ENCODE measurements around the gene R3HDM4.
A peak's percentile ranks its signal among the peaks of the same experiment; 100 is the strongest.

Gene R3HDM4

GRCh38 chr19:931860-932647, 19.0 kb upstream of the R3HDM4 start:
- peaks cover 6% of the 10 kb centered on the region for H3K36me3 Mint-ChIP-seq (ENCODE audit: insufficient read depth)
- no peaks in the 10 kb centered on the region for H3K9me3 Mint-ChIP-seq
- ATAC-seq (replicated peaks) (no peak), DNase-seq (no peak)
- no peaks in the 10 kb centered on the region for H3K27me3 Mint-ChIP-seq
- peaks cover 6 to 9% of the 10 kb centered on the region in 2 donors for H3K4me1 Mint-ChIP-seq (ENCODE audit: low read depth in 2 of 2)
- peak overlapping the region; percentile 48 to 81 for H3K4me3 Mint-ChIP-seq
- peak overlapping the region in 1 of 2 donors; percentile 63 for H3K27ac Mint-ChIP-seq

GRCh38 chr19:929891-930258, 16.9 kb upstream of the R3HDM4 start:
- Mint-ChIP-seq H3K9me3 (no peaks in the 10 kb centered on the region), H3K36me3 (ENCODE audit: insufficient read depth) (peaks cover 6% of the 10 kb centered on the region), H3K4me3 (no peak overlapping the region), H3K4me1 (ENCODE audit: low read depth in 2 of 2) (peaks cover 6 to 9% of the 10 kb centered on the region in 2 donors), H3K27me3 (no peaks in the 10 kb centered on the region), H3K27ac (no peak overlapping the region)
- no peak for DNase-seq
- no peak for ATAC-seq (replicated peaks)

GRCh38 chr19:929203-929890, 16.3 kb upstream of the R3HDM4 start:
- no peaks in the 10 kb centered on the region for H3K27me3 Mint-ChIP-seq
- no peak overlapping the region for H3K4me3 Mint-ChIP-seq
- DNase-seq (no peak), ATAC-seq (replicated peaks) (no peak)
- peaks cover 6 to 9% of the 10 kb centered on the region in 2 donors for H3K4me1 Mint-ChIP-seq (ENCODE audit: low read depth in 2 of 2)
- peaks cover 6% of the 10 kb centered on the region for H3K36me3 Mint-ChIP-seq (ENCODE audit: insufficient read depth)
- H3K9me3 Mint-ChIP-seq, result no peaks in the 10 kb centered on the region
- no peak overlapping the region for H3K27ac Mint-ChIP-seq

DNA sequence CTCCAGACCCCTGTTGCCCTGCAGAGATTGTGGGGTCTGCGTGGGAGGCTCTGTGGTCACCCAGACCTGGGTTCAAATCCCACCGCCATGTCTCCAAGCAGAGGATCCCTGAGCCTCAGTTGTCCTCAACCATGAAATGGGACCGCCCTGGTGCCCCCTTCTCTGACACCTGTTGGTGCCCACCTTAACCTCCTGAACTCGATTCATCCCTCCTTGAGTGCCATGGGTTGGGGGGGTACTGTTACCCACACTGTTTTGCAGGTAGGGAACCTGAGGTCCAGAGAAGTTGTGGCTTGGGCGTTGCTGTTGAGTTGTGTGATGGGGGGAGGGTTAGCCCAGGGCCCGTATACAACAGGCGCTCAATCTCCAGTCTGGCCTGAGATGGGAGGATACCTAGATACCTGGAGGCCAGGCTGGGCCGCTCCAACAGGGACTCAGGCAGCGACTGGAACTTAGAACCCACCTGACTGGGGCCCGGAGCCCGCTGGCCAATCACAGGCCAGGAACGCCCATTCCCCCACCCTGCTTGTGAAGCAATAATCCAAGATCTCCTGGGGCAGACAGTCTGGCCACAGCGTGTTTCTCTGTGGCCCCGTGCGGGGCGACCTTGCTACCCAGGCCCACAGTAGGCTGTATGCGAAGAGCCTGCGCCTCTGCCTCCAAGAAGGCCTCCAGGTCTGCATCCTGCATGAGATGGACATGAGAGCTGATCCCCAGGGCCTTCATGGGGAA, 15.6 kb upstream of the R3HDM4 start:
- no peak for ATAC-seq (replicated peaks)
- peak overlapping the region; percentile 4 to 6 for H3K4me3 Mint-ChIP-seq
- peaks cover 6 to 9% of the 10 kb centered on the region in 2 donors for H3K4me1 Mint-ChIP-seq (ENCODE audit: low read depth in 2 of 2)
- H3K27me3 Mint-ChIP-seq, result no peaks in the 10 kb centered on the region
- no peak overlapping the region for H3K27ac Mint-ChIP-seq
- no peaks in the 10 kb centered on the region for H3K9me3 Mint-ChIP-seq
- peaks cover 6% of the 10 kb centered on the region for H3K36me3 Mint-ChIP-seq (ENCODE audit: insufficient read depth)
- DNase-seq, result no peak

GRCh38 chr19:927780-928401, 14.9 kb upstream of the R3HDM4 start:
- H3K4me1 Mint-ChIP-seq (ENCODE audit: low read depth in 2 of 2), result peaks cover 6 to 8% of the 10 kb centered on the region in 2 donors
- no peak overlapping the region for H3K27ac Mint-ChIP-seq
- ATAC-seq (replicated peaks), result no peak
- no peaks in the 10 kb centered on the region for H3K27me3 Mint-ChIP-seq
- no peak for DNase-seq
- peaks cover 9% of the 10 kb centered on the region for H3K36me3 Mint-ChIP-seq (ENCODE audit: insufficient read depth)
- no peaks in the 10 kb centered on the region for H3K9me3 Mint-ChIP-seq
- H3K4me3 Mint-ChIP-seq, result peak overlapping the region in 1 of 2 donors; percentile 20

DNA sequence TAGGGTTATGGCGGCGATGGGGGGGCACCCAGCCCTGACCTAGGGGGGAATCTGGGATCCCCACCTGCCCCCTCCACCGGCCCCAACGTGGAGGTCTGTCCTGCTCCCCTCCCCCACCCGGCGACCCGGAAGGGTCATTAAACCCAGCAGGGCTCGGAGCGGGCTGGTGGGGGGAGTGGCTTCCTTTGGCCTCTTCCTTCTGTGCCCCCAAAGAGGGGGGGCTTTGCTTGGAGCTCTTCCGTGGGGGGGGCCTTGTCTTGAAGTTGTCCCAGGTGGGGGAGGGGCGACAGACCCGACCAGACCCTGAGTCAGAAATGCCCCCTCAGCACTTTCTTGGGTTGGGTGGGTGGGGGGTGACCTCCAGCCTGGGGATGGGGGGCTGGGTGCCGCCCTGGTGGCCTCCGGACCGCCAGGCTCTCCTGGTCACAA, 14.3 kb upstream of the R3HDM4 start:
- H3K9me3 Mint-ChIP-seq, result no peaks in the 10 kb centered on the region
- ATAC-seq (replicated peaks) (no peak), DNase-seq (no peak)
- H3K27me3 Mint-ChIP-seq, result no peaks in the 10 kb centered on the region
- H3K36me3 Mint-ChIP-seq (ENCODE audit: insufficient read depth), result peaks cover 6% of the 10 kb centered on the region
- peak overlapping the region in 1 of 2 donors; percentile 20 for H3K4me3 Mint-ChIP-seq
- H3K27ac Mint-ChIP-seq, result no peak overlapping the region
- H3K4me1 Mint-ChIP-seq (ENCODE audit: low read depth in 2 of 2), result peaks cover 4% of the 10 kb centered on the region in 2 donors

DNA sequence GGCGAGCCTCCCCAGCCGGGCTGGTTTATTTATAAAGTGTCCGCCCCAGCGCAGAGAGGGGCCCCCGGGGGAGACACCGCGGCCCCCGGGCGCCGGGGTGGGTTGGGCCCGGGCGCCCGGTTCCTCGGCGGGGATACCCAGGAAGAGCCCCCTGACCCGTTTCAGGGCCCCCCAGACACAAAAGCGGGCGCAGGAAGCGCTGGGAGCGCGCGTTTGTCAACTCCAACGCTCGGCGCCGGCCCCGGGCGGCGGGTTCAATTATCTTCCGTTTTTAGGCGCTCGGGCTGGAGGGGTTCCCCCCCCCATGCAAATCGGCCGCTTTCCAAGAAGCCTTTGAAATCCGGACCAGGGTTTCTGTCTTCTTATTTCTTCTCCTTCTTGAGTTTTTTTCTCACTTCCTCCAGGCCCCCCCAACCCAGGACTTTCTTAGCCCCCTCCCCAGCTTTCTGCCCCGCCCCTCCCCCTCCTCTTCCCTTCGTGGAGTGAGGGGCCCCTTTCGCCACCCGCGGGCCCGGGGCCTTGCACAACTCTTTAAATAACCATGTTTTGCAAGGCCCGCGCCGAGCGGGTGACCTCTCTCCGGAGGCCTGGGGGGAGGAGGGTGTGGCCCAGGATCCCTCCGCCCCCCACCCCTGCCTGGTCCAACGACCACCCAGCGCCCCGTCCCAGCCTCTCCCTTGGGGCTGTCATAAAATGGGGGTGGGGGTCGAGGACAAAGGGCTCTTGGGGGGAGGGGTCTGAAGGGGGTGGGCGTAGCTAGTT, 13.8 kb upstream of the R3HDM4 start:
- Mint-ChIP-seq H3K27ac (peak overlapping the region; percentile 10 to 38), H3K9me3 (no peaks in the 10 kb centered on the region), H3K27me3 (no peaks in the 10 kb centered on the region), H3K36me3 (ENCODE audit: insufficient read depth) (peaks cover 6% of the 10 kb centered on the region), H3K4me1 (ENCODE audit: low read depth in 2 of 2) (peaks cover 3% of the 10 kb centered on the region in 2 donors), H3K4me3 (peak overlapping the region; percentile 82 to 83)
- ATAC-seq (replicated peaks), result no peak
- DNase-seq, result no peak

- Mint-ChIP-seq H3K27ac (peak overlapping the region; percentile 10 to 38), H3K9me3 (no peaks in the 10 kb centered on the region), H3K36me3 (ENCODE audit: insufficient read depth) (peaks cover 11% of the 10 kb centered on the region), H3K4me1 (ENCODE audit: low read depth in 2 of 2) (peaks cover 6 to 7% of the 10 kb centered on the region in 2 donors), H3K4me3 (peak overlapping the region; percentile 82 to 83), H3K27me3 (no peaks in the 10 kb centered on the region)
- DNase-seq (no peak), ATAC-seq (replicated peaks) (no peak)
Observed at GRCh38 chr19:926323-926588, 13.2 kb upstream of the R3HDM4 start.

DNA sequence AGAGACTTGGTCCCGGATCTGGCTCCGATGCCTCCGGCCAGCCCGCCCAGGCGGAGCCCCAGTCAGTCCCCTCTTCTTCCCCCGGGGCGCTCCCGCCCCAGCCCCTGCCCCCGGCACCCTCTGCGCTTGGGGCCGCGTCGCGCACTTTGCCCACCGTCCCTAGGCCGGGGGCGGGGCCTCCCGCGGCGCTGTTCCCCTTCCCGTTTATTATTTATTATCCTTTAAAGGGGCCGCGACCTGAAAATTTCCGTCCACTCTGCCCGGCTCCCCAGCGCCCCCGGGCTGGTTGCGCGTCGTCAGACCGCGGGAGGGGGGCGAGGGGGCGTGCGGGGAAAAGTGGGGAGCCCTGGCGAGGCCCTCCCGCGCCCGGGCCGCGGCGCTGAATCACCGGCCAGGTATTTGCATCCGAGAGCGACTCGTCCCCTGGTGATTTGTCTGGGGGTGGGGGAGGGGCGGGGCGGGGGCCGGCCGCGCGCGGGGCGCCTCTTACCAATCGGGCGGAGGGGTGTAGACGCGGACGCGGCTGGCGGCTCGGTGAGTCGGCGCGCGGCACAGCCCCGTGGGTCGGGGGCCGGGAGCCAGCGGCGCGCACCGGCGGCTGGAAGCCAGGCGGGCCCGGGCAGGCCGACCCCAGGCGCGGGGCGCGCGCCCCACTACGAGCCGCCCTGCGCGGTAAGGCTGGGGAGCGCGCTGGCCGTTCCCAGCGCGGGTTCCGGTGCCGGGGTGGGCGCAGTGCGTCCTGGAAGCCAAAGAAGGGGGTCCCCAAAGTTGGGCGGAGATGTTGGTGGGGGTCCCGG, 12.7 kb upstream of the R3HDM4 start, which contains the start of gene ARID3A:
Gene ARID3A, plus strand, starts transcription at position 510 of the 797 bp plus-strand sequence. CDS start 3,494 bp downstream, outside the sequence.
- Mint-ChIP-seq H3K36me3 (ENCODE audit: insufficient read depth) (peaks cover 16% of the 10 kb centered on the region), H3K27ac (peak within 1 kb of the TSS; percentile 41 to 63), H3K27me3 (no peaks in the 10 kb centered on the region), H3K4me1 (ENCODE audit: low read depth in 2 of 2) (peaks cover 8 to 10% of the 10 kb centered on the region in 2 donors), H3K4me3 (peak within 1 kb of the TSS; percentile 82 to 83), H3K9me3 (no peaks in the 10 kb centered on the region)
- ATAC-seq (replicated peaks), result peak; percentile 73
- peak; percentile 65 to 74 (median 67) for DNase-seq

GRCh38 chr19:925087-925525, 12.1 kb upstream of the R3HDM4 start:
- Mint-ChIP-seq H3K9me3 (no peaks in the 10 kb centered on the region), H3K4me3 (peak overlapping the region; percentile 82 to 83), H3K4me1 (ENCODE audit: low read depth in 2 of 2) (peaks cover 8 to 11% of the 10 kb centered on the region in 2 donors), H3K36me3 (ENCODE audit: insufficient read depth) (peaks cover 21% of the 10 kb centered on the region), H3K27me3 (no peaks in the 10 kb centered on the region), H3K27ac (peak overlapping the region; percentile 41 to 63)
- ATAC-seq (replicated peaks) (peak; percentile 59), DNase-seq (no peak)

GRCh38 chr19:924553-925086, 11.6 kb upstream of the R3HDM4 start:
- peaks cover 8 to 11% of the 10 kb centered on the region in 2 donors for H3K4me1 Mint-ChIP-seq (ENCODE audit: low read depth in 2 of 2)
- peaks cover 21% of the 10 kb centered on the region for H3K36me3 Mint-ChIP-seq (ENCODE audit: insufficient read depth)
- H3K4me3 Mint-ChIP-seq, result peak overlapping the region; percentile 82 to 83
- ATAC-seq (replicated peaks) (no peak), DNase-seq (no peak)
- peak overlapping the region in 1 of 2 donors; percentile 63 for H3K27ac Mint-ChIP-seq
- no peaks in the 10 kb centered on the region for H3K9me3 Mint-ChIP-seq
- no peaks in the 10 kb centered on the region for H3K27me3 Mint-ChIP-seq
